Umbilical cord (tissue), 2 donors: ENCODE results near the gene ENTPD1. TPM values are rescaled to one million over a fixed set of nuclear protein-coding genes. Genes with fewer than 3 reads are reported as not detected.
A peak's percentile ranks its signal among the peaks of the same experiment; 100 is the strongest.
"Not testable (repeated sequence)": the region's sequence is repeated elsewhere in the genome, so short reads cannot be mapped to it uniquely, and the experiment has no call there.

Experiments
- DNase-seq: peaks from one replicate; pipeline ENCODE4 v3.0.0-alpha.2; 2015; ENCODE audit warnings: low spot score
- total RNA-seq: library from RNA; depleted of rRNA; stranded (reverse); fragments of >200 nt; gene quantifications from one replicate; pipeline ENCODE4 v1.2.3, GENCODE V29; 2014; ENCODE audit warnings: low replicate concordance; ENCODE audit not compliant: insufficient read depth

The ENTPD1 gene
- total RNA-seq, 1 donor from 2014 or later: 141 TPM

DNA sequence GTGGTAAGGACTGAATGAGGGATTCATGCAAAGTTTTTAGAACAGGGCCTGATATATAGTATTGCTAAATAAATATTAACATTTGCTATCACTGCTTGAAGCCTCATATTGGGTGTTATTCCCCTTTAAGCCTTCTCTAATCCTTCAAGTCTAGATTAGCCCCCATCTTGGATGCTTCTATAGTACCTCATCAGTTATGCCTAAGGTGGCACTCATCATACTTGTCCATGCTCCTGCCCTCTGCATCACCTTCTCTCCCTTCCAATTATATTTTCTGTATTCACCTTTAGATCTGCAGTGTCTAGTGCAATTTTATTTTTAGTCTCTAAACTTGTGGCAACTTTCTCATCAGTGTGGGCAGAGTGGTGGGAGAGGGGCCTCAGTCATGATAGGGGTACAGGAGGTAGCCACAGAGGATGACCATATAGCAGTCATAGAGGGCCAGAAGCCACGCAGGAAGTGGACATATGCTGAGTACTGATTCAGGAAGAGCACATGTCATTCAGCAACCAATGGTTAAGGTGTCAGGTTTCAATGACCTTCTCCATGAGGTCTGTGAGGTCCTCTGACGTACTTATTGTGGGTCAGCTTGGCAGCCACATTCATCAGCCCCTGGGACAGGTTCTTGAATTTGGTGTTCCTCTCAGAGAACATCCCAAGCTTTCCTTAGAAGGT, 2.5 kb downstream of the ENTPD1 start:
- DNase-seq: no peak

DNA sequence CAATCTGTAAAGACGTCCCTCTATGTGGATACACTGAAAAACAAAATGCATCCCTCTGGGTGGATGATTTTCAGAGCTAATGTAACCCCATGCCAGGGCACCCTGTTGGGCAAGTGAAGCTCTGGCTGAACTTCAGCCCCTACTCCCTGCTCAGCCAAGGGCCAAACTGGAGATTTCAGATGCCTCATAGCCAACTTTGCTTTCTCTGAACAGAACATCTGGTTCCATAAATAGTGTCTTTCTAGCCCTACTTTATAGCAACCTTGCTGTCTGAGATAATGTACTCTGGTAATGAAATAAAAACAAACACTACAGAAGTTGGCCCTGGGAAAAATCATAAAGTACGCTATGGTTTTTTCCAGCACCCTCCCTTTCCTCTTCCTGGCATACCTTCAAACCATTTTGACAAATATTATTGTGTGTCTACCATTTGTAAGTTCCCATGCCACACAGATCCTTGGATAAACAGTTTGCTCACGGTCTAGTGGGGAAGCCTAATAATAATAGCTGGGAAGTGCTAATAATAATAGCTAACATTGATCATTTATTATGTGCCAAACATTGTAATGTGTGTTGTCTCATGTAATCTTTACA, 3.4 kb downstream of the ENTPD1 start:
- DNase-seq: no peak

DNA sequence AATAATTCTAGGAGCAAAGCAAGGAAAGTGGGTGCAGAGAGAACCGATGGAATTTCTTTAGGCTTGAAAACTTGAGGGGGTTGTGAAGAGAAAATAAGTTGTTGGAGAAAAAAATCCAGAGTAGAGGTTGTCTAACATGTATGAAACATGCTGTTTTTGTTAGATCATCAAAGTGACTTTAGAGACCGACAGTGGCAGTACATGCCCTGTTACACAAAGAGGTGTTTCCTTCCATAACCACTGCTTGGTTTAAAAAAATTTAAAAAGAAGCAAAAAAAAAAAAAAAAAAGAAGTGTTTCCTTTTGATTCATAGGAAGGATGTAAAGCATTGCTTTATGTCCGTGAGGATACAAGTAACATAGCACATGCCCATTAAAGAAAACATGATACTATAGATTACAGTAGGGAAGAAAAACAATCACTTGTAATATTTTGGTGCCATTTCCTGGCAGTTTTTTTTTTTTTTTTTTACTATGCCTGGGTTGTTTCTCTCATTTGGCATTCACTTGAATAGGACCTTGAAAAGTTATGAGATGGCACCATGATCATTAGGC, 6.1 kb downstream of the ENTPD1 start:
- DNase-seq: no peak

DNA sequence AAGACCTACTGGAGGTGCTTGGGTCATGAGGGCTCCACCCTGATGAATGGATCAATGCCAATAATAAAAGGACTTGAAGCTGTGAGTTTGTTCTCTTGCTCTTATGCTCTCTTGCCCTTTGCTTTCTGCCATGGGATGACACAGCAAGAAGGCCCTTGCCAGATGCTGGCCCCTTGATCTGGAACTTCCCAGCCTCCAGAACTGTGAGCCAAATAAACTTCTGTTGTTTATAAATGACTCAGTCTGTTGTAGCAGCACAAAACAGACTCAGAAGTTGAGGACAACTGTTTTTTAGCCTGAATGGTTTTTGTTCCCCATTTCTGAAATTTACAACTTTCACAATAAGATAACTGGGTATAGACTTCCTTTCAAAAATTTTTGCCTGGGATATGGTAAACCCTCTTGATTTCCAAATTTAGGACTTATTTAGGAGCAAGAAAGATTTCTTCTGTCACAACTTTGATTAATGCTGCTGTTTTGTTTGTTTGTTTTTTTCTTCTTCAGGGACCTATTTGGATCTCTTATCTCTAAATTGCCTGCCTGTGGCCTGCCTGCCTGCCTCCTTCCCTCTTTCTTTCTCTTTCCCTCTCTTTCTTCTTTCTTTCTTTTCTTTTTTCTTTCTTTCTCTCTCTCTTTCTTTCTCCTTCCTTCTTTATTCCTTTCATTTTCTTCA, 12.1 kb downstream of the ENTPD1 start:
- DNase-seq: no peak

DNA sequence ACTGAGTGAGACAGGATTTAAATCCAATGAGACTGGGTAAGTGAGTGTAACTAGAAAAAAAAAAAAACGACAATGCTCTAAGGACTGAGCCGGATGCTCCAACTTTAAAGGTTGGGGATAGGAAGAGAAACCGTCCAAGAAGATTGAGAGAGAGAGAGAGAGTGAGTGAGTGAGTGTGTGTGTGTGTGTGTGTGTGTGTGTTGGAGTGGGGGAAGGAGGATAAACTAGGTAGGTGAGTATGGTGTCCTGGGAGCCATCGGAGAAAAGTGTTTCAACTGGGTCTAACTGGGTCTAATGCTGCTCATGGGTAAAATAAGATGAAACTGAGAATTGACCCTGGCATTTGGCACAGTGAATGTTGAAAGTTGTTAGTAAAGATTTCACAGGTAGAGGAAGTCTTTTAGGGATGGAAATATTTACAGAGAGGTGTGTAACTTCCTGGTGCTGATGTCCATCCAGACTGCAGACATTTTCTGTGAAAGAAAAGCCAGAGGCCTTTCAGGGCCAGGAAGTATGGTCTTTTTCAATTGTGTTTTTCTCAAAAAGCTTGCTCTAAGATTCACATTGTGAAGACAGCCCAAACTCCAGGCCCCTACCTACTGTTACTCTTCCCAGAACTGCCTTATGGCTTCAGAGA, 14.2 kb downstream of the ENTPD1 start:
- DNase-seq: no peak

DNA sequence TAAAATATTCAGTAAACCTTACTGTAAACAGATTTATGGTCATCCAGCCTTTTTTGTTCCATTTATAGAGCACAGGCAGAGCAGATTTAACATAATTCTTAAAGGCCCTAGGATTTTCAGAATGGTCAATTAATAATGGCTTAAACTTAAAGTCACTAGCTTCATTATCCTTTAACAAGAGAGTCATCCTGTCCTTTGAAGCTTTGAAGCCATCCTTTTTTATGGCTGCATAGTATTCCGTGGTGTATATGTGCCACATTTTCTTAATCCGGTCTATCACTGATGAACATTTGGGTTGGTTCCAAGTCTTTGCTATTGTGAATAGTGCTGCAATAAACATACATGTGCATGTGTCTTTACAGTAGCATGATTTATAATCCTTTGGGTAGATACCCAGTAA, 17.5 kb downstream of the ENTPD1 start:
- DNase-seq: not testable (repeated sequence)

GRCh38 chr10:95777638-95778037, 21.7 kb downstream of the ENTPD1 start:
- not testable (repeated sequence) for DNase-seq

GRCh38 chr10:95782318-95782717, 26.4 kb downstream of the ENTPD1 start:
- DNase-seq: no peak

DNA sequence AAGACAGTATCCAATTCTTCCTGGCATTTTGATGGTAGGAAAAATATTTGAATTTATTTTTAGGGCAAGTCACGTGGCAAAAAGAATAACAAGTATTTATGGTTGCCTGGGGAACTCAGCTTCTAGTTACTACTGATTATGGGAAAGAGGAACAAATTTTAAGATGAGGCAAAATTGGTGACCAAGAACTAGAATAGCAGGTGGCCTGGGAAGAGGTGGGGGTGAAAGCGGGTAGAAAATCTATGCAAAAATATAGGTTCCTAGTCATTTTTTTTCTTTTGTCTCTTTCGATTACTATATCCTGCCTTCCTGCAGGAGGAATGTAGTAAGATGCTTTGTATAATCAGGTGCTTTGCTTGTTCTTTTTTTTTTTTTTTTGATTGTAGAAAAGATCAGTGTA, 27.8 kb downstream of the ENTPD1 start:
- DNase-seq: no peak

DNA sequence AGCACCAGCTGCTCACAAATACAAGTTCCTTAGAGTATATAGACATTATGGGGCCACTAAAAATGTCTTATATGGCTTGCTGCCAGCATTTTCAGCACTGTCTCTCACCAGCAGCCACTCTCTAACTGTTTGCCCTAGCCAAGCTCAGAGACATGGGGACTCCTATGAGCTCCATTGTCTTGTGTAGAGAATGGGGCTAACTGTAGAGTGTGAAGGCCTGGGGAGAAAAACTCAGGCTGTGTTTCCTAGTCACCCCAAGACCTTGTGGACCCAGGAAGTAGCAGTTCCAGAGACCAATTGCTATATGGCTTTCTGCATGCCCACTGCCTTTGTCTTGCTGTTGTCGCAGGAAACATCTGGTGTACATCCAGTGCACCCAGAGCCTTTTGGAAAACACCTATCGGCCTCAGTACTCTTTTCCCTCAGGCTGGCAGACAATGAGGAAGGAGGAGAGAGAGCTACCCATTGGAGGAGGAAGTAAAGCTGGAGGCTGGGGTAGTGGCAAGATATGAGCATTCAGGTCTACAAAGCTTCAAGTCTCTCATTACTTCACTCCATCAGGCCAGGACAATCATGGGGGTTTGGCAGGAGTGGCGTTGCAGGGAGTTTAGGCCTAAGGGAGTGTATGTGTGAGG, 28.4 kb downstream of the ENTPD1 start:
- DNase-seq: no peak

DNA sequence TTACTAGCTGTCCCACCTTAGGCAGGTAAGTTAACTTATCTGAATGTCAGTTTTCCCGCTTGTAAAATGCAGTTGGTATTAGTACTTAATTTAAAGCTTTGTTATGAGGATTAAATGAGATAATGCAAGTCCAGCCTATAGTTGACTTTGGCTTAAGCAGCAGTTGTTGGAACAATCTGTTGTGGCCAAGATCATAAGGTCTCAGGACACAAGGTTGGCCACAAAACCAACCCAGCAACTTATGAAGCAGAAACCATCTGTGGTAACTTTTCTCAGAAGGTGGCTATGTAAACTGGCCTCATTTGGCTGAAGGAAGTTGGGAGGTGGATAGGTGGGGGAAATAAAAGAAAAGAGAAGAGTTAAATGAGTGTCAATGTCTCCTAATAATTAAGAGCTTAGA, 29.4 kb downstream of the ENTPD1 start:
- no peak for DNase-seq

GRCh38 chr10:95785942-95786669, 30.1 kb downstream of the ENTPD1 start:
- no peak for DNase-seq

- DNase-seq: no peak
These were observed 31.5 kb downstream of the ENTPD1 start for GRCh38 chr10:95787447-95787846.

DNA sequence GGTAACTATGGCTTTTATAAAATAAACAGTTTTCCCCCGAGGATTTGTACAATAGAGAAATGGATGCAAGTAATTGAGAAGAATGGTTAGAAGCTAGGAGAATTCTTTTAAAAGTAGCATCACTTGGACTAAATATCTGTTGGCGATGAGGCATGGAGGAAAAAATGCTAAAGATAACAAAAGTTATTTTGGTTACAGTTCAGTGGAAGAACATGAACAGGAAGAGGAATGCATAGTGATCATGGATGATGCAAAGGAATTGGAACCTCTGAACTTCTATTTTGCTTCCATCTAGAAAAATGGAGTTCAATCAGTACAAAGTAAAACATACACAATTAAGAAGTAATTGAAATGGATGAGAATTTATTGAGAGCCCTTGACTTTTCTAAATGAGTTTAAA, 32.9 kb downstream of the ENTPD1 start:
- DNase-seq: peak; percentile 62

- DNase-seq: no peak
These were observed 33.9 kb downstream of the ENTPD1 start for GRCh38 chr10:95789902-95790301.

DNA sequence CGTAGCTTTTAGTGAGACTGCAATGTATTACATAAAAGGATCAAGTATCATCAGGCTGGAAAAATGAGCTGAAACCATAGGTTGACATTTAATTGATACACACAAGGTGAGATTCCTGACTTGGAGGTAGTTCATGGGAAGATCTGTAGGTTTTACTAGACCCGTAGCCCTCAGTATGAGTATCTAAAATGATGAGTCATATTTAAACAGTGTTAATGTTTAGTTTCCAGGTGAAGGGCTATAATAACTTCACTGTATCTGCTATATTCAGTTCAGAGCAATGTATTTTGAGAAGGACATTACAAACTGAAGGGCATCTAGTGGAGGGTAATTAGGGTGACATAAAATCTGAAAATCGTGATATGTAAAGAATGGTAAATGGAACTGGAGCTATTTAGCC, 35.0 kb downstream of the ENTPD1 start:
- no peak for DNase-seq

DNA sequence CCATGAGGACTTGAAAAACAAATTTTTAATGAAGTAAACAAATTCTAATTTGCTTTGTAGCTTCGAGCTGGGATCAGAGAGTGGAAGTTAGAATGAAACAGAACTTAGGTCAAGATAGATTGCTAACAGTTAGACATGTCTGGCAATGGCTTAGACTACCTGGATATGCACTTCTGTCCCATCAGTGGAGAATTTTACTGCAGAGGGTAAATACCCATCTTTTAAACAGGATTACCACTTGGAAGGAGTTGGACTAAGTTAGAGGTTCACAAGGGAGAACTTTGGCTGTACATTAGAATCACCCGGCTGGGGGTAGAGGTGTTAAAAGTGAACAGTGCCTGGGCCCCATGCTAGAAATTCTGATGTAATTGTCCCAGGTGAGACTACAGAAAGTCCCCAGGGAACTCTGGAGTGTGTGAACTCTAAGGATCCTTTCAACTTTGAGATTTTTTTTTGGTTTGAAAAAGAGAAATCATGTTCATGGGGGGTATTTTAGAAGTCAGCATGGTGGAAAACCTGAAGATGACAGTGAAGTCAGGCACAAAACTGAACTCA, 35.5 kb downstream of the ENTPD1 start:
- DNase-seq: no peak

DNA sequence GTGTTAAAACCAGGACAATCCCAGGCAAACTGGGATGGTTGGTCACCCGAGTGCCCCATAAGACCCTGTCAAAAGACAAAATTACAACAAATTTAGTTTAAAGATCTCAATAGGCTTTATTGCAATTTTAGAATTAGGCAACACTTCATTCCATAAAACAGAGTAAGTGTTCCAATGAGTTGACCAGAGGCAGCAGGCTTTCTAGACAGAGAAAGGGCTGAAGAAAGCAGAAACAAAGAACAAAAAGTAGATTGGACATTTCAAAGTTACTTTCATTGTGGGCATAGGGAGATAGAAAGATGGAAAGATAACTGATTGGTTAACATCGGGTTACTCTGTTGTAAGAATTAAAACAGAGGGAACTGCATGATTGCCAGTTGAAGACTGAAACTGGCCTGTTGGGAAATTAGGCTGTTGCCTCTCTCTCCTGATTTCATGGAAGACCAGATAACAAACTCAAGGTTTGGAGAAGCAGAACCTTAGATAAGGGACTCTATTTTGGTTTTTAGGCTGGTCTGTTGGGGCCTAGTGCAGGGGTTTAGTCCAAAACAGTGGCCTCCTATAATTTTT, 36.3 kb downstream of the ENTPD1 start:
- no peak for DNase-seq

DNA sequence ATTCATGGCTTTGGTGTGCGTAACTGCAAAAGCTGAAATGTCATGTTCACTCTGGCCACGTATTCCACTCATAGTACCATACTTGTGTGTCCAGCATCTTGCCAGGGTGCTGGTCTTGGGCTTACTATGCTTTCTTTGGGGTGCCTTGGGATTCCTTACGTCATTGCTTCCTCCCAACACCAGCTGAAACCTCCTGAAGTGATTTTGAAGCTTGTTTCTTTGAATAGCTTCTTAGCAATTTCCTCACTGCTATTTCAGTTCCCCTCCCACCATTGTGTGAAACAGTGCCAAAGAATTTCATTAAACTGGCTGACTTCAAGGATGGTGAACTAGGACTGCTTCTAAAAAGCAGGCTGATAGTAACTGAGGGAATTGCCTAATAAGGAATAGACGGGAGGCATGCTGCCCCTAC, 36.9 kb downstream of the ENTPD1 start:
- peak; percentile 84 for DNase-seq

- DNase-seq: no peak
These were observed 37.6 kb downstream of the ENTPD1 start for GRCh38 chr10:95793401-95794045.
